Osteocyte (in vitro differentiated cells): ENCODE measurements around the gene UBL3. TPM values are rescaled to one million over a fixed set of nuclear protein-coding genes. Genes with fewer than 3 reads are reported as not detected.

Source experiments
- DNase-seq: peaks from one replicate; pipeline ENCODE4 v3.0.0; 2021; ENCODE audit warnings: mixed read lengths; ENCODE audit not compliant: unreplicated experiment; ENCODE audit errors: extremely low spot score
- H3K27ac Mint-ChIP-seq: one replicate; pipeline ENCODE4 v1.8.0; 2021; ENCODE audit warnings: mild to moderate bottlenecking, mixed read lengths; ENCODE audit not compliant: unreplicated experiment
- H3K27me3 Mint-ChIP-seq: one replicate; pipeline ENCODE4 v1.8.0; 2021; ENCODE audit warnings: mixed read lengths; ENCODE audit not compliant: unreplicated experiment
- H3K36me3 Mint-ChIP-seq: one replicate; pipeline ENCODE4 v1.8.0; 2021; ENCODE audit warnings: mixed read lengths; ENCODE audit not compliant: unreplicated experiment
- H3K4me1 Mint-ChIP-seq: one replicate; pipeline ENCODE4 v1.8.0; 2021; ENCODE audit warnings: mixed read lengths; ENCODE audit not compliant: unreplicated experiment
- H3K4me3 Mint-ChIP-seq: one replicate; pipeline ENCODE4 v1.8.0; 2021; ENCODE audit warnings: mild to moderate bottlenecking, moderate library complexity, mixed read lengths; ENCODE audit not compliant: unreplicated experiment
- H3K9me3 Mint-ChIP-seq: one replicate; pipeline ENCODE4 v1.8.0; 2021; ENCODE audit warnings: mixed read lengths; ENCODE audit not compliant: unreplicated experiment
- total RNA-seq: library from RNA; stranded (reverse); gene quantifications from 2 replicates; pipeline ENCODE4 v1.2.1, GENCODE V29; 2021
- TF ChIP-seq, protein P1 (sequence below): fragments of 200-600 bp; sonication (generic); IDR thresholded peaks from 2 replicates; pipeline ENCODE4 v1.5.0; 2021; ENCODE audit warnings: antibody characterized with exemption, mild to moderate bottlenecking, moderate library complexity

Gene UBL3
- total RNA-seq, 1 donor from 2014 or later: 28.3 TPM

DNA sequence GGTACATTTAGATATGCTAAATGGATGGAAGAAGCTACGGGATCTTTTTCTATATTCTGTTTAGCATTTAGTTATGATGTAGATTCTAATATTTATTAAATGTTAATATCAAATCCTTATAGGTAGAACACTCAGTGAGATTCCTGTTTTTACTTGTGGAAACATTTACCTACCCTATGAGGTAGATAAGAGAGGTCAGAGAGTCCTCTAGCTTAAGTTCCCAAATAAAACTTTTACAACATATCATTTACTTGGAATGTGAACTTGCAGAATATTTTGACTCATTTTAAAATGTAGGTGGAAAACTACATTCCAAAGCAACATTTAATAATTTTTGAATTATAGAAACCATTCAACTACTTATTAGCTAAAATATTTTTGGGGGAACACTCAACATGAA lies 63.7 kb downstream of the UBL3 start:
- DNase-seq: no peak
- Mint-ChIP-seq H3K27me3 (no peaks in the 10 kb centered on the region), H3K27ac (peak overlapping the region; percentile 27), H3K4me1 (peaks cover 36% of the 10 kb centered on the region), H3K36me3 (no peaks in the 10 kb centered on the region), H3K9me3 (no peaks in the 10 kb centered on the region), H3K4me3 (no peak overlapping the region)
- TF ChIP-seq, protein P1, sequence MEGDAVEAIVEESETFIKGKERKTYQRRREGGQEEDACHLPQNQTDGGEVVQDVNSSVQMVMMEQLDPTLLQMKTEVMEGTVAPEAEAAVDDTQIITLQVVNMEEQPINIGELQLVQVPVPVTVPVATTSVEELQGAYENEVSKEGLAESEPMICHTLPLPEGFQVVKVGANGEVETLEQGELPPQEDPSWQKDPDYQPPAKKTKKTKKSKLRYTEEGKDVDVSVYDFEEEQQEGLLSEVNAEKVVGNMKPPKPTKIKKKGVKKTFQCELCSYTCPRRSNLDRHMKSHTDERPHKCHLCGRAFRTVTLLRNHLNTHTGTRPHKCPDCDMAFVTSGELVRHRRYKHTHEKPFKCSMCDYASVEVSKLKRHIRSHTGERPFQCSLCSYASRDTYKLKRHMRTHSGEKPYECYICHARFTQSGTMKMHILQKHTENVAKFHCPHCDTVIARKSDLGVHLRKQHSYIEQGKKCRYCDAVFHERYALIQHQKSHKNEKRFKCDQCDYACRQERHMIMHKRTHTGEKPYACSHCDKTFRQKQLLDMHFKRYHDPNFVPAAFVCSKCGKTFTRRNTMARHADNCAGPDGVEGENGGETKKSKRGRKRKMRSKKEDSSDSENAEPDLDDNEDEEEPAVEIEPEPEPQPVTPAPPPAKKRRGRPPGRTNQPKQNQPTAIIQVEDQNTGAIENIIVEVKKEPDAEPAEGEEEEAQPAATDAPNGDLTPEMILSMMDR: no peak

DNA sequence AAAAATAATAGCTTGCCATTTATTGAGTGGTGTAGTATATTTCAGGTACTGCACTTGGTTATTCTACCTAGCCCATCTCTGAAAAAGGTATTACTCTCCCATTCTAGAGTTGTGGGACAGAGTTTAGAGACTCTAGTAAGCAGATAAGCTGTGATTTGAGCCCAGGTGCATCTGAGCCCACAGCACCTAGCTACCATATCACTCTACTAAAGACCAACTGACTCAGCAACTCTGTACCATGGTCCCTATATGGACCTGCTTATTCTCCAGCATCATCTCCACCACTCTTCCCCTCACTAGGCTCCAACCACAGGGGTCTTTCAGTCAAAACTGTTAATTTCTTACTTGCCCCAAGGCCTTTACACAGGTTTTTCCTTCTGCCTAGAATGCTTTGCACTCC lies 64.4 kb downstream of the UBL3 start:
- Mint-ChIP-seq H3K36me3 (no peaks in the 10 kb centered on the region), H3K27me3 (no peaks in the 10 kb centered on the region), H3K9me3 (no peaks in the 10 kb centered on the region), H3K4me3 (no peak overlapping the region), H3K27ac (peak overlapping the region; percentile 27), H3K4me1 (peaks cover 36% of the 10 kb centered on the region)
- no peak for DNase-seq
- TF ChIP-seq, protein P1: no peak

DNA sequence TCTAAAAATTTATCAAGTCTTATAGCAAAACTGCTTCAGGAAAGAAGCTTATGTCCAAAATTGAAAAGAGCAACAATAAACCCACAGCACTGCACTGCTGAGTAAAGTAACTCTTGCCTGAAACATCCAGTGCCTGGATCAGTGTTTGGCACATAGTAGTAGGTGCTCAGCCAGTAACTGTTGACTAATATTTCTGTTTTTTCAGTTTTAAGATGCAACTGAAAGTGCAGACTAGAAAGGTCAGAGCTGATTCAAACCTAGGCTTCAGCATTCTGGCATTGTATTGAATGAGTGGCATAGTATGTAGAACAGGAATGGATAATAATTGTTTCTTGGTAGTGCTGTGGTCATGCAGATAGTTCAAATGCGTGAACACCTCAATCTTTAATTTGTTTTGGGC lies 67.6 kb downstream of the UBL3 start:
- H3K4me3 Mint-ChIP-seq: no peak overlapping the region
- TF ChIP-seq, protein P1: no peak
- H3K9me3 Mint-ChIP-seq: no peaks in the 10 kb centered on the region
- no peaks in the 10 kb centered on the region for H3K36me3 Mint-ChIP-seq
- no peak overlapping the region for H3K27ac Mint-ChIP-seq
- DNase-seq: no peak
- peaks cover 29% of the 10 kb centered on the region for H3K4me1 Mint-ChIP-seq
- no peaks in the 10 kb centered on the region for H3K27me3 Mint-ChIP-seq

DNA sequence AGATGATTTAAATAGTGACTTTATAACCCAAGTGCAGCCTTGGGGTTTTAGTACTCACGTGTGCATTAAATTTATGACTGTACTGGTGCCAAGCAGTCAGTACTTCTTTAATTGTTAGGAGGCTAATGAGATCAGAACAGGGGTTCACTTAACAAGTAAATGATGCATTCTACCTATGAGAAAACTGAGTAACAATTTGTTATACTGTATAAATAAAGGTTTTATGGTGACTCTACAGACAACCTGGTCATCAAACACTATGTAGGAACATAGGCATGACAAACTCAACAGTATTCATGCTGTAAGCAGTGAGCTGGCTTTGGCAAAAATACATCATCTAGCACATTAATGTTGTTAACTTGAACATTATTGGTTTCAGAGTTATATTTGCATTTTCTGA lies 75.6 kb downstream of the UBL3 start:
- TF ChIP-seq, protein P1: no peak
- no peak for DNase-seq
- peaks cover 9% of the 10 kb centered on the region for H3K36me3 Mint-ChIP-seq
- no peak overlapping the region for H3K4me3 Mint-ChIP-seq
- H3K9me3 Mint-ChIP-seq: no peaks in the 10 kb centered on the region
- H3K27ac Mint-ChIP-seq: no peak overlapping the region
- H3K27me3 Mint-ChIP-seq: no peaks in the 10 kb centered on the region
- no peaks in the 10 kb centered on the region for H3K4me1 Mint-ChIP-seq

DNA sequence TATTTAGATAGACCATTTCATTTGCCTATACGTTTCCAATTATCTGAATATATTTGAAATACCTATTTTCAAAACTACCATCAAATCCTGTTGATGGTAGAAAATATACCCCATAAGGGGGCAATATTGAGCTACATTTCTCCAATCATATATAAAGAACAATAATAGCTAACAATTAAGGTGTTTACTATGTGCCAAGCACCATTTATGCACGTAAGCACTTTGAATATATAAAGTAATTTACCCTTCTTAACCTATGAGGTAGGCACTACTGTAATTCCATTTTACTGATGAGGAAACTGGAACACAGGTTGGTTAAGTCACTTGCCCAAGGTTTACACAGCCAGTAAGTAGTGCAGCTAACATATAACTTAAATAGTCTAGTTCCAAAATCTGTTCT lies 79.2 kb downstream of the UBL3 start:
- Mint-ChIP-seq H3K27ac (no peak overlapping the region), H3K27me3 (no peaks in the 10 kb centered on the region), H3K4me3 (no peak overlapping the region), H3K9me3 (no peaks in the 10 kb centered on the region), H3K4me1 (no peaks in the 10 kb centered on the region), H3K36me3 (peaks cover 19% of the 10 kb centered on the region)
- DNase-seq: no peak
- TF ChIP-seq, protein P1: peak; percentile 66
